HFF-Myc (cell line): ENCODE measurements around the gene HUNK.
A peak's percentile ranks its signal among the peaks of the same experiment; 100 is the strongest.

ENCODE experiments used
- DNase-seq: peaks from one replicate; pipeline ENCODE4 v3.0.0-alpha.2; 2011; ENCODE audit warnings: low read depth; ENCODE audit errors: extremely low read depth
- H3K4me3 ChIP-seq: replicated peaks from 2 replicates; pipeline ENCODE4 v1.5.1; 2011; ENCODE audit warnings: low read depth, mild to moderate bottlenecking, control low read depth, low read length
- TF ChIP-seq, protein P1 (sequence below): IDR thresholded peaks from 2 replicates; pipeline ENCODE4 v1.5.1; 2012; ENCODE audit warnings: mild to moderate bottlenecking, low read depth, low read length, control low read depth; ENCODE audit errors: missing control alignments

Gene HUNK

DNA sequence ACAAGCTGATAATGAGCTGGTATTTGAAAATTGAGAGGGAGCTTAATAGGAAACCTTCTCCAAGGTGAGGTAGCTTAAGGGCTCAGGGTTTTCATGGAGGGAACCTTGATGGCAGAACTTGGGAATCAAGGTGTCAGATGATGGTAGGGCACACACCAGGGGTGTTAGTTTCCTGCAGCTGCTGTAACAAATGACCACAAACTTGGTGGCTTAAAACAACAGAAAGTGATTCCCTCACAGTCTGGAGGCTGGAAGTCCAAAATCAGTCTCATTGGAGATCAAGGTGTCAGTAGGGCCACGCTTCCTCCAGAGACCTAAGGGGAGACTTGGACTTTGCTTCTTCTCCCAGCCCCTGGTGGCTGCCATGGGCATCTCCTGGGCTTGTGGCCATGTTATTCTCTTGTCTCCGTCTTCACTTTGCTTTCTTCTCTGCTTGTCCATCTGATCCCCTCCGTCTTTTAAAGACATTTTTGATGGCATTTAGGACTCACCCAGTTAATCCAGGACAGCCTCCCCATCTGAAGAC lies 45.5 kb downstream of the HUNK start:
- TF ChIP-seq, protein P1, sequence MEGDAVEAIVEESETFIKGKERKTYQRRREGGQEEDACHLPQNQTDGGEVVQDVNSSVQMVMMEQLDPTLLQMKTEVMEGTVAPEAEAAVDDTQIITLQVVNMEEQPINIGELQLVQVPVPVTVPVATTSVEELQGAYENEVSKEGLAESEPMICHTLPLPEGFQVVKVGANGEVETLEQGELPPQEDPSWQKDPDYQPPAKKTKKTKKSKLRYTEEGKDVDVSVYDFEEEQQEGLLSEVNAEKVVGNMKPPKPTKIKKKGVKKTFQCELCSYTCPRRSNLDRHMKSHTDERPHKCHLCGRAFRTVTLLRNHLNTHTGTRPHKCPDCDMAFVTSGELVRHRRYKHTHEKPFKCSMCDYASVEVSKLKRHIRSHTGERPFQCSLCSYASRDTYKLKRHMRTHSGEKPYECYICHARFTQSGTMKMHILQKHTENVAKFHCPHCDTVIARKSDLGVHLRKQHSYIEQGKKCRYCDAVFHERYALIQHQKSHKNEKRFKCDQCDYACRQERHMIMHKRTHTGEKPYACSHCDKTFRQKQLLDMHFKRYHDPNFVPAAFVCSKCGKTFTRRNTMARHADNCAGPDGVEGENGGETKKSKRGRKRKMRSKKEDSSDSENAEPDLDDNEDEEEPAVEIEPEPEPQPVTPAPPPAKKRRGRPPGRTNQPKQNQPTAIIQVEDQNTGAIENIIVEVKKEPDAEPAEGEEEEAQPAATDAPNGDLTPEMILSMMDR = peak; percentile 8
- H3K4me3 ChIP-seq = no peak overlapping the region
- DNase-seq = no peak

DNA sequence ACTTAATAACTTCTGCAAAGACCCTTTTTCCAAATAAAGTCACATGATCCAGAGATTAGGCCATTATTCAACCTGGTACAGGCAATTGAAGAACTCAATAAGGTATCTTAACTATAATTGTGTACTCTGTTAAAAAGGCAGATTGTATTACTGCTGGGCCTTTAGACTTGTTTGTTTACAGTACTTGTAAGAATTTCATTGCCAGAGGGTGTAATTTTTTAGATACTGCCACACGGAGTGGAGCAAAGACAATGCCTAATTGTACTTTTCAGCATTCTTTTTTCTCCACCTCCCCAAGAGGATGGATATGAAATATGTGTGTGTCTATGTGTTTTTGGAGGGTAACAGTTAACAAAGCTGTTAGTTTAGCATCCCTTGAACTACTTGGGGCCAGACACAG lies 47.5 kb downstream of the HUNK start:
- DNase-seq = no peak
- H3K4me3 ChIP-seq = no peak overlapping the region
- TF ChIP-seq, protein P1 = no peak

DNA sequence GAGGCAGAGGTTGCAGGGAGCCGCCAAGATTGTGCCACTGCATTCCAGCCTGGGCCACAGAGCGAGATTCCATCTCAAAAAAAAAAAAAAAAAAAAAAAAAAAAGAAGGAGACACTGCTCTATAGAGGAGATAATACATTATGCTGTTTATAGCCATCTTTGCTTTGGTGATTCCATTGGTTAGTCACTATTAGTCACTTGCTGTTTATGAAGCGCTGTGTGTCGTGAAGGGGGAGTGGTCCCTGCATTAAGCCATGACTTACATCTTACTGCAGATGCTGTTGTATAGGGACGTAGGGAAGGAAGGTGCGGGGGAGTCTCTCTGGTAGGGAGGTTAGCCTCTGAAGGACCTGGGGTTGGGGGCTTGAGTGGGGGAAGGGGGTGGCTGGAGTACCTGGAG lies 48.3 kb downstream of the HUNK start:
- TF ChIP-seq, protein P1 = no peak
- H3K4me3 ChIP-seq = no peak overlapping the region
- no peak for DNase-seq

DNA sequence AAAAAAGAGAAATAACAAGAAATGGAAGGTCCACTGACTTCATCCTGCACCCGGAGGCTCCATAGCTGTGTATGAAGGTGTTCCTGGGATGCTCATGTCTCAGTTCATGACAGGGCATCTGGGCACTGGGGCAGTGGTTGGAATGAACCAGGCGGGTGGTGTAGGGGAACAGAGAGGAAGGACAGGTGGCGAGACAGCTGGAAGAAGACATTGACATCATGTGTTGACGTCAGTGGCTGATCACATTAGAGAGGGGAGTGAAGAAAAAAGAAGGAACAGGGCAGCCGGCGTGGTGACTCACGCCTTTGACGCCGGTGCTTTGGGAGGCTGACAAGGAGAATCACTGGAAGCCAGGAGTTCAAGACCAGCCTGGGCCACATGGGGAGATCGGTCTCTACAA lies 50.1 kb downstream of the HUNK start:
- DNase-seq = no peak
- TF ChIP-seq, protein P1 = no peak
- no peak overlapping the region for H3K4me3 ChIP-seq

DNA sequence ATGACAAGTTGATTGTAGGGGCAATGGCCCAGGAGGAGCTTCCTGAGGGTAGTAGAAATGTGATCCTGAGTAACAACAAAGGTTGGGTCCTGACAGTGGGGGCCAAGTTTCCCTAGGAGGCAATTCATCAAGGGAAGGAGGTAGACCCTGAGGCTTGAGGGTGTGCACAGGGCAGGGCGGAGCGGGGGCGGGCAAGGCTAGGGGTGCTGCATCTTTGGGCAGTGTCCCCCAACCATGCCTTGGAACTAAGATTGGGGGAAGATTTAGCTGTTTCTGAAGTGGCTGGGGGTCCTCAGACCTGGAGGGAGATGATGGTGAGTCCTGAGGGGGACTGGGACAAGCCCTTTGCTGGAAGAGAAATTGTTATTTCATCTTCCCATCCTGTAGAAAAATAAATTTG lies 50.9 kb downstream of the HUNK start:
- TF ChIP-seq, protein P1 = no peak
- DNase-seq = no peak
- H3K4me3 ChIP-seq = no peak overlapping the region

DNA sequence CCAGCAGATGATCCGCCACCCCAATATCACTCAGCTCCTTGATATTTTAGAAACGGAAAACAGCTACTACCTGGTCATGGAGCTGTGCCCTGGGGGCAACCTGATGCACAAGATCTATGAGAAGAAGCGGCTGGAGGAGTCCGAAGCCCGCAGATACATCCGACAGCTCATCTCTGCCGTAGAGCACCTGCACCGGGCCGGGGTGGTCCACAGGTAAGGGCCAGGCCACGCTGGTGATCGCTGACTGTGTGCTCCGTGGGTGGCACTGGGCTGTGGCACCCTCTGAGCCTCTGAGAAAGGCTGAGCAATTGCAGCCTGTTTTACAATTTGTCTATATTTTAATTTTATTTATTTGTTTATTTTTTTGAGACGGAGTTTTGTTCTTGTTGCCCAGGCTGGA lies 51.7 kb downstream of the HUNK start:
- TF ChIP-seq, protein P1 = no peak
- no peak overlapping the region for H3K4me3 ChIP-seq
- no peak for DNase-seq

DNA sequence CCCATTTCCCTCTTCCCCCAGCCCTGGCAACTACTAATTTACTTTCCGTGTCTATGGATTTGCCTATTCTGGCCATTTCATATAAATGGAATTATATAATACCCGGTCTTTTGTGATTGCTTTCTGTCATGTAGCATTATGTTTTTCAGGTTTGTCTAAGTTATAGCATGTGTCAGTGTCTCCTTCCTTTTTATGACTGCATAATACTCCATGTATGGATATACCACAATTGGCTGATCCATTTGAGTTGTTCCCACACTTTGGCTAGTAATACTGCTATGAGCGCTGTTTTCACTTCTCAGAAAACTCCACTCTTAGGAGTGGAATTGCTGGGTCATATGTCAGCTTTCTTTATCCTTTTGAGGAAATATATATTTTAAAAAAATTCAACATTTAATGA lies 53.7 kb downstream of the HUNK start:
- H3K4me3 ChIP-seq = no peak overlapping the region
- TF ChIP-seq, protein P1 = no peak
- DNase-seq = no peak
